ENCODE results near the gene GM2A.

DNA sequence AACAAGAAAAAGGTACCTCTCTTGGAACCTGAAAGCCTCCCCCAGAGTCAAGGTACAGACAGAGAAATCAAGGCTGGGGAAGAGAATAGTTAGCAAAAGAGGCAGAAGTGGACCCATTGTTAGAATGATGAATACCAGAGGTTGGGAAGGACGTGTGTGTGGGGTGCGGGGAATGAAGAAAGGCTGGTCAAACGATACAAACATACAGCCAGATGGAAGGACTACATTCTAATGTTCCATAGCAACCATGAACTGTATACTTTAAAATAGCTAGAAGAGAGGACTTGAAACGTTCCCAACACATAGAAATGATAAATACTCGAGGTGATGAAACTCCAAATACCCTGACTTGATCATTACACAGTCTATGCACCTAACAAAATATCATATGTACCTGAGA, 36.2 kb upstream of the GM2A start:
- TF ChIP-seq CTCF (IDR thresholded peaks at IDR 0.05) (no peak), EZH2 (IDR thresholded peaks at IDR 0.05; ENCODE audit: borderline replicate concordance, insufficient read depth, low read depth, low read length, poor library complexity, severe bottlenecking) (no peak)

All from B cell (primary cell).